OCI-LY3 (cell line): ENCODE data around the gene INSYN1.

Source experiments
- CTCF ChIP-seq: fragments of 200-600, 300-600 bp; sonication (generic); IDR thresholded peaks from 2 replicates; pipeline ENCODE4 v1.5.1; 2014; ENCODE audit warnings: antibody characterized with exemption, low read length, low read depth
- EZH2phosphoT487 ChIP-seq: fragments of 200-600 bp; shearing (Covaris generic); IDR thresholded peaks from 2 replicates; pipeline ENCODE4 v1.6.1; 2018; ENCODE audit warnings: antibody characterized with exemption, mixed run types, low read depth

- TF ChIP-seq EZH2phosphoT487 (no peak), CTCF (no peak)
These were observed 36.5 kb upstream of the INSYN1 start for GRCh38 chr15:73789521-73790240.
